HUES48 (cell line): ENCODE results near the gene TCF25.

Experiments
- H3K27ac ChIP-seq: one replicate; pipeline ENCODE4 v1.7.0; 2013; ENCODE audit warnings: low read depth, low read length, inconsistent platforms
- H3K27me3 ChIP-seq: 2 replicates; pipeline ENCODE4 v1.6.1; 2013; ENCODE audit warnings: mild to moderate bottlenecking, low read length; ENCODE audit not compliant: control insufficient read depth, insufficient read depth
- H3K36me3 ChIP-seq: 2 replicates; pipeline ENCODE4 v1.6.1; 2013; ENCODE audit warnings: low read length; ENCODE audit not compliant: control insufficient read depth, insufficient read depth
- H3K4me1 ChIP-seq: 2 replicates; pipeline ENCODE4 v1.6.1; 2013; ENCODE audit warnings: mild to moderate bottlenecking, low read length; ENCODE audit not compliant: control insufficient read depth, insufficient read depth
- H3K4me3 ChIP-seq: 2 replicates; pipeline ENCODE4 v1.5.1; 2013; ENCODE audit warnings: mild to moderate bottlenecking, low read depth, low read length
- H3K9ac ChIP-seq: 2 replicates; pipeline ENCODE4 v1.6.1; 2013; ENCODE audit warnings: mild to moderate bottlenecking, low read depth, low read length, moderate library complexity
- H3K9me3 ChIP-seq: 2 replicates; pipeline ENCODE4 v1.6.1; 2013; ENCODE audit warnings: low read length; ENCODE audit not compliant: control insufficient read depth, insufficient read depth

TCF25 gene

GRCh38 chr16:89847051-89847939, 26.1 kb upstream of the TCF25 start:
- Histone ChIP-seq H3K9me3 (no peaks in the 10 kb centered on the region), H3K27me3 (no peaks in the 10 kb centered on the region), H3K4me3 (no peak overlapping the region), H3K9ac (no peak overlapping the region), H3K27ac (no peak overlapping the region), H3K36me3 (no peaks in the 10 kb centered on the region), H3K4me1 (no peaks in the 10 kb centered on the region)

GRCh38 chr16:89847940-89848297, 25.5 kb upstream of the TCF25 start:
- no peaks in the 10 kb centered on the region for H3K9me3 ChIP-seq
- no peaks in the 10 kb centered on the region for H3K36me3 ChIP-seq
- H3K27ac ChIP-seq = no peak overlapping the region
- no peaks in the 10 kb centered on the region for H3K27me3 ChIP-seq
- no peak overlapping the region for H3K9ac ChIP-seq
- H3K4me1 ChIP-seq = no peaks in the 10 kb centered on the region
- H3K4me3 ChIP-seq = no peak overlapping the region

- Histone ChIP-seq H3K27ac (no peak overlapping the region), H3K4me3 (no peak overlapping the region), H3K27me3 (no peaks in the 10 kb centered on the region), H3K4me1 (no peaks in the 10 kb centered on the region), H3K9me3 (no peaks in the 10 kb centered on the region), H3K36me3 (no peaks in the 10 kb centered on the region), H3K9ac (no peak overlapping the region)
Observed at GRCh38 chr16:89848974-89849373, 24.4 kb upstream of the TCF25 start.

GRCh38 chr16:89853306-89853993, 19.9 kb upstream of the TCF25 start:
- Histone ChIP-seq H3K36me3 (0 out of 2 replicates have a peak, but pooled peaks cover 3% of the 10 kb centered on the region), H3K27me3 (no peaks in the 10 kb centered on the region), H3K27ac (no peak overlapping the region)

GRCh38 chr16:89855301-89855945, 18.0 kb upstream of the TCF25 start:
- no peak overlapping the region for H3K4me3 ChIP-seq
- H3K36me3 ChIP-seq = 0 out of 2 replicates have a peak, but pooled peaks cover 3% of the 10 kb centered on the region
- no peaks in the 10 kb centered on the region for H3K4me1 ChIP-seq
- H3K9me3 ChIP-seq = no peaks in the 10 kb centered on the region
- no peak overlapping the region for H3K9ac ChIP-seq
- no peak overlapping the region for H3K27ac ChIP-seq
- no peaks in the 10 kb centered on the region for H3K27me3 ChIP-seq

More at GRCh38 chr16:89853306-89853993, 19.9 kb upstream of the TCF25 start:
- H3K9me3 ChIP-seq = no peaks in the 10 kb centered on the region
- H3K4me1 ChIP-seq = no peaks in the 10 kb centered on the region
- no peak overlapping the region for H3K9ac ChIP-seq
- no peak overlapping the region for H3K4me3 ChIP-seq

- no peaks in the 10 kb centered on the region for H3K27me3 ChIP-seq
- H3K4me1 ChIP-seq = no peaks in the 10 kb centered on the region
- H3K9me3 ChIP-seq = no peaks in the 10 kb centered on the region
- no peak overlapping the region for H3K4me3 ChIP-seq
- no peak overlapping the region for H3K27ac ChIP-seq
- no peak overlapping the region for H3K9ac ChIP-seq
- 0 out of 2 replicates have a peak, but pooled peaks cover 3% of the 10 kb centered on the region for H3K36me3 ChIP-seq
Observed at GRCh38 chr16:89855986-89856385, 17.4 kb upstream of the TCF25 start.

GRCh38 chr16:89858973-89859614, 14.3 kb upstream of the TCF25 start:
- Histone ChIP-seq H3K27me3 (no peaks in the 10 kb centered on the region), H3K36me3 (0 out of 2 replicates have a peak, but pooled peaks cover 5% of the 10 kb centered on the region), H3K4me3 (no peak overlapping the region), H3K27ac (no peak overlapping the region), H3K9me3 (no peaks in the 10 kb centered on the region), H3K4me1 (no peaks in the 10 kb centered on the region), H3K9ac (no peak overlapping the region)

GRCh38 chr16:89859615-89860007, 13.8 kb upstream of the TCF25 start:
- no peak overlapping the region for H3K9ac ChIP-seq
- H3K9me3 ChIP-seq = no peaks in the 10 kb centered on the region
- H3K27me3 ChIP-seq = no peaks in the 10 kb centered on the region
- H3K36me3 ChIP-seq = 0 out of 2 replicates have a peak, but pooled peaks cover 7% of the 10 kb centered on the region
- no peaks in the 10 kb centered on the region for H3K4me1 ChIP-seq
- H3K4me3 ChIP-seq = no peak overlapping the region
- H3K27ac ChIP-seq = no peak overlapping the region

- Histone ChIP-seq H3K36me3 (0 out of 2 replicates have a peak, but pooled peaks cover 7% of the 10 kb centered on the region), H3K27ac (no peak overlapping the region), H3K27me3 (no peaks in the 10 kb centered on the region), H3K9me3 (no peaks in the 10 kb centered on the region), H3K9ac (no peak overlapping the region), H3K4me1 (no peaks in the 10 kb centered on the region), H3K4me3 (no peak overlapping the region)
Observed at GRCh38 chr16:89860747-89861304, 12.6 kb upstream of the TCF25 start.

GRCh38 chr16:89861648-89862047, 11.7 kb upstream of the TCF25 start:
- Histone ChIP-seq H3K27ac (no peak overlapping the region), H3K4me3 (no peak overlapping the region), H3K9me3 (no peaks in the 10 kb centered on the region), H3K9ac (no peak overlapping the region), H3K4me1 (no peaks in the 10 kb centered on the region), H3K27me3 (no peaks in the 10 kb centered on the region), H3K36me3 (0 out of 2 replicates have a peak, but pooled peaks cover 7% of the 10 kb centered on the region)
